ENCODE data around the gene JPT1.
"Not testable (repeated sequence)": the region's sequence is repeated elsewhere in the genome, so short reads cannot be mapped to it uniquely, and the experiment has no call there.

Gene JPT1

DNA sequence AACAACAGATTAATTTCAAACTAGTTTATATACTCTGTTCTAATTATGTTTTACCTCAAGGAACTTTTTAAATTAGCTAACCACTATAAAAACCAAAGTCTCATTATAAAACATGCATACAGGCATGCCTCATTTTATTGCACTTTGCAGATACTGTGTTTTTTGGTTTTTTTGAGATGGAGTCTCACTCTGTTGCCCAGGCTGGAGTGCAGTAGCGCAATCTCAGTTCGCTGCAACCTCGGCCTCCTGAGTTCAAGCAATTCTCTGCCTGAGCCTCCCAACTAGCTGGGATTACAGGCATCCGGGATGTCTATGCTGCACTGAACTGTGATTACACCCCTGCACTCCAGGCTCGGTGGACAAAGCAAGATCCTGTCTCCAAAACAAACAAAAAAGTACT lies 8.8 kb upstream of the JPT1 start:
- Histone ChIP-seq H3K27me3 (ENCODE audit: insufficient read depth, low read length, poor library complexity, severe bottlenecking) (no peaks in the 10 kb centered on the region), H2AFZ (ENCODE audit: low read length) (no peak overlapping the region), H3K36me3 (ENCODE audit: insufficient read depth, low read length) (peaks cover 32% of the 10 kb centered on the region; the same call in 1 of the 2 replicates), H3K4me3 (ENCODE audit: low read length, poor library complexity, severe bottlenecking) (no peak overlapping the region), H3K4me1 (ENCODE audit: insufficient read depth, low read length, poor library complexity, severe bottlenecking) (no peaks in the 10 kb centered on the region), H3K9me2 (replicated peaks; ENCODE audit: low read depth, low read length) (no peaks in the 10 kb centered on the region), H4K20me1 (ENCODE audit: insufficient read depth, low read length, poor library complexity, severe bottlenecking) (no peaks in the 10 kb centered on the region), H3K9me3 (ENCODE audit: insufficient read depth, low read depth, low read length) (no peaks in the 10 kb centered on the region), H3F3A (ENCODE audit: low read depth) (no peaks in the 10 kb centered on the region; the same call in 1 of the 2 replicates), H3K9ac (ENCODE audit: low read depth, low read length, poor library complexity, severe bottlenecking) (no peak overlapping the region), H3K79me2 (ENCODE audit: insufficient read depth, low read length) (peaks cover 5% of the 10 kb centered on the region; the same call in 1 of the 2 replicates), H3K4me2 (ENCODE audit: low read depth, low read length, poor library complexity, severe bottlenecking) (no peak overlapping the region)
- TF ChIP-seq, protein P1, sequence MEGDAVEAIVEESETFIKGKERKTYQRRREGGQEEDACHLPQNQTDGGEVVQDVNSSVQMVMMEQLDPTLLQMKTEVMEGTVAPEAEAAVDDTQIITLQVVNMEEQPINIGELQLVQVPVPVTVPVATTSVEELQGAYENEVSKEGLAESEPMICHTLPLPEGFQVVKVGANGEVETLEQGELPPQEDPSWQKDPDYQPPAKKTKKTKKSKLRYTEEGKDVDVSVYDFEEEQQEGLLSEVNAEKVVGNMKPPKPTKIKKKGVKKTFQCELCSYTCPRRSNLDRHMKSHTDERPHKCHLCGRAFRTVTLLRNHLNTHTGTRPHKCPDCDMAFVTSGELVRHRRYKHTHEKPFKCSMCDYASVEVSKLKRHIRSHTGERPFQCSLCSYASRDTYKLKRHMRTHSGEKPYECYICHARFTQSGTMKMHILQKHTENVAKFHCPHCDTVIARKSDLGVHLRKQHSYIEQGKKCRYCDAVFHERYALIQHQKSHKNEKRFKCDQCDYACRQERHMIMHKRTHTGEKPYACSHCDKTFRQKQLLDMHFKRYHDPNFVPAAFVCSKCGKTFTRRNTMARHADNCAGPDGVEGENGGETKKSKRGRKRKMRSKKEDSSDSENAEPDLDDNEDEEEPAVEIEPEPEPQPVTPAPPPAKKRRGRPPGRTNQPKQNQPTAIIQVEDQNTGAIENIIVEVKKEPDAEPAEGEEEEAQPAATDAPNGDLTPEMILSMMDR (conservative IDR thresholded peaks at IDR 0.05; ENCODE audit: low read length): no peak
- no peak for TF ChIP-seq EZH2phosphoT487 (IDR thresholded peaks at IDR 0.05; ENCODE audit: borderline replicate concordance)

DNA sequence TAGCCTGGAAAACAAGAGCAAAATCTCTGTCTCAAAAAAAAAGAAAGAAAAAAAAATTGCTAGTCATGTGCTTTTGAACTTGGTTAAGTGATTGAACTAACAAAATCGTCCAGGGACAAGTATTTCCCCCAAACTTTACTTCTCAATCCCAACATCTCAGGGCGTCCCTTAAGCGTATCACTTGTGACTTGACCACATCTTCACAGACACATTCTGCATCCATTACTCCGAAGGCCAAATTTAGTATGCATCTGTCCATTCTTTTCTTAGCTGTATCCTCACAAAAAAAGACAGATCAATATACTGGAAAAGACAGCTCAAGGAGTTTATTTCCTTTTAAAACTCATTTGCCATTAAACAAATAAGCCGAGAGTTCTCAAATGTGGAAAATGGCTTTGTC lies 5.9 kb upstream of the JPT1 start:
- Histone ChIP-seq H2AFZ (ENCODE audit: low read length) (no peak overlapping the region), H3K79me2 (ENCODE audit: insufficient read depth, low read length) (no peaks in the 10 kb centered on the region), H3K9me2 (replicated peaks; ENCODE audit: low read depth, low read length) (no peaks in the 10 kb centered on the region), H3K36me3 (ENCODE audit: insufficient read depth, low read length) (peaks cover 9% of the 10 kb centered on the region; the same call in 1 of the 2 replicates), H3K9ac (ENCODE audit: low read depth, low read length, poor library complexity, severe bottlenecking) (no peak overlapping the region), H3K4me2 (ENCODE audit: low read depth, low read length, poor library complexity, severe bottlenecking) (no peak overlapping the region), H3K27me3 (ENCODE audit: insufficient read depth, low read length, poor library complexity, severe bottlenecking) (no peaks in the 10 kb centered on the region), H3F3A (ENCODE audit: low read depth) (no peaks in the 10 kb centered on the region; the same call in 1 of the 2 replicates), H3K4me3 (ENCODE audit: low read length, poor library complexity, severe bottlenecking) (no peak overlapping the region), H4K20me1 (ENCODE audit: insufficient read depth, low read length, poor library complexity, severe bottlenecking) (no peaks in the 10 kb centered on the region), H3K9me3 (ENCODE audit: insufficient read depth, low read depth, low read length) (no peaks in the 10 kb centered on the region), H3K4me1 (ENCODE audit: insufficient read depth, low read length, poor library complexity, severe bottlenecking) (peaks cover 4% of the 10 kb centered on the region)
- TF ChIP-seq, protein P1 (conservative IDR thresholded peaks at IDR 0.05; ENCODE audit: low read length): no peak
- TF ChIP-seq EZH2phosphoT487 (IDR thresholded peaks at IDR 0.05; ENCODE audit: borderline replicate concordance): no peak

DNA sequence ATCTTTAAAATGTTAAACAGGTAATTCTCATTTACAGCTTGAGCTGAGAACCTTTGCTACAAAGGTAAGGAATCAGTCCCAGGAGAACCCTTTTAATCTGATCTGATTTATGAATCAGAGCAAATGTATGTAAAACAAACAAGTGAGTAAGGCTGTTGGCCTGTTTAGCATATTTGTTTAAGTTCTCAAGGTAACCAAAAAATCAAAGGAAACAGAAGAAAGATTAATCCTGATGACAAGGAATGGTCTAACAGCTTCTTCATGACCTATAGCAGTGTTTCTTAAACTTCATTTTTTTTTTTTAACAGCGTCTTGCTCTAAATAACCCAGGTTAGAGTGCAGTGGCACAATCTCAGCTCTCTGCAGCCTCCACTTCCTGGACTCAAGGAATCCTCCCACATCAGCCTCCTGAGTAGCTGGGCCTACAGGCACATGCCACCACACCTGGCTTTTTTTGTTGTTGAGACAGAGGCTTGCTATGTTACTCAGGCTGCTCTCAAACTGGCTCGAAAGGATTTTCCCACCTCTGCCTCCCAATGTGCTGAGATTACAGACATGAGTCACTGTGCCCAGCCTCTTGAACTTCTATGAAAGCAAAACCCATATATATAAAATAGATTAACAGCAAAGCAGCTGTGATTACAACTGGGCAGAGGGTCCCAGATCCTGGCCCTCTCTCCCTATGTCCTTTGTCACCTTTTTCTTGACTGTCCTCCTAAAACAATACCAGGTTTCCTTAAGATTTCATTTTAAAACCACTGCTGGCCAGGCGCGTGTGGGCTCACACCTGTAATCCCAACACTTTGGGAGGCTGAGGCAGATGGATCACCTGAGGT lies 5.1 kb upstream of the JPT1 start:
- no peak overlapping the region for H3K4me2 ChIP-seq (ENCODE audit: low read depth, low read length, poor library complexity, severe bottlenecking)

DNA sequence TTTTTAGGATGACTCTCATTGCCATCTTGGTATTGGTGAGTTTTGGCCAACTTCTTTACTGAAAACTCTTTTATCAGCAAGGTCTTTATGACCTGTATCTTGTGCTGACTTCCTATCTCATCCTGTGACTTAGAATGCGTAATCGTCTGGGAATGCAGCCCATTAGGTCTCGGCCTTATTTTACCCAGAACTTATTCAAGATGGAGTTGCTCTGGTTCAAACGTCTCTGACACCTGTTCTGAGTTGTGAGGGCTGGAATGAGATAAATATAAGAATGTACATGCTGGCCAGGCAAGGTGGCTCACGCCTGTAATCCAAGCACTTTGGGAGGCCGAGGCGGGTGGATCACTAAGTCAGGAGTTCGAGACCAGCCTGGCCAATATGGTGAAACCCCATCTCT lies 4.2 kb upstream of the JPT1 start:
- not testable (repeated sequence) for H3K4me3 ChIP-seq (ENCODE audit: low read length, poor library complexity, severe bottlenecking); H3K9ac ChIP-seq (ENCODE audit: low read depth, low read length, poor library complexity, severe bottlenecking)

More for the DNA sequence above, 5.1 kb upstream of the JPT1 start:
- no peak overlapping the region for H3K9ac ChIP-seq (ENCODE audit: low read depth, low read length, poor library complexity, severe bottlenecking)
- H3K27me3 ChIP-seq (ENCODE audit: insufficient read depth, low read length, poor library complexity, severe bottlenecking): no peaks in the 10 kb centered on the region
- H3K79me2 ChIP-seq (ENCODE audit: insufficient read depth, low read length): no peaks in the 10 kb centered on the region
- no peaks in the 10 kb centered on the region; the same call in 1 of the 2 replicates for H3F3A ChIP-seq (ENCODE audit: low read depth)
- H3K4me3 ChIP-seq (ENCODE audit: low read length, poor library complexity, severe bottlenecking): no peak overlapping the region
- H3K9me2 ChIP-seq (replicated peaks; ENCODE audit: low read depth, low read length): no peaks in the 10 kb centered on the region
- no peaks in the 10 kb centered on the region for H4K20me1 ChIP-seq (ENCODE audit: insufficient read depth, low read length, poor library complexity, severe bottlenecking)
- peaks cover 10% of the 10 kb centered on the region for H3K4me1 ChIP-seq (ENCODE audit: insufficient read depth, low read length, poor library complexity, severe bottlenecking)
- H3K9me3 ChIP-seq (ENCODE audit: insufficient read depth, low read depth, low read length): no peaks in the 10 kb centered on the region
- TF ChIP-seq EZH2phosphoT487 (IDR thresholded peaks at IDR 0.05; ENCODE audit: borderline replicate concordance): no peak
- TF ChIP-seq, protein P1 (conservative IDR thresholded peaks at IDR 0.05; ENCODE audit: low read length): no peak
- no peak overlapping the region for H2AFZ ChIP-seq (ENCODE audit: low read length)
- peaks cover 9% of the 10 kb centered on the region; the same call in 1 of the 2 replicates for H3K36me3 ChIP-seq (ENCODE audit: insufficient read depth, low read length)

More for the DNA sequence above, 4.2 kb upstream of the JPT1 start:
- not testable (repeated sequence) for H3K9me3 ChIP-seq (ENCODE audit: insufficient read depth, low read depth, low read length); H3K4me2 ChIP-seq (ENCODE audit: low read depth, low read length, poor library complexity, severe bottlenecking); H3K36me3 ChIP-seq (ENCODE audit: insufficient read depth, low read length); H3K4me1 ChIP-seq (ENCODE audit: insufficient read depth, low read length, poor library complexity, severe bottlenecking); H3K9me2 ChIP-seq (replicated peaks; ENCODE audit: low read depth, low read length); H3K27me3 ChIP-seq (ENCODE audit: insufficient read depth, low read length, poor library complexity, severe bottlenecking); H2AFZ ChIP-seq (ENCODE audit: low read length); H4K20me1 ChIP-seq (ENCODE audit: insufficient read depth, low read length, poor library complexity, severe bottlenecking); H3F3A ChIP-seq (ENCODE audit: low read depth); H3K79me2 ChIP-seq (ENCODE audit: insufficient read depth, low read length)

All from Loucy (cell line).